Immature natural killer cell (primary cell): Measurements from ENCODE around the gene LNX2. TPM values are rescaled to one million over a fixed set of nuclear protein-coding genes. Genes with fewer than 3 reads are reported as not detected.
A peak's percentile ranks its signal among the peaks of the same experiment; 100 is the strongest.
"Not testable (repeated sequence)": the region's sequence is repeated elsewhere in the genome, so short reads cannot be mapped to it uniquely, and the experiment has no call there.

Source experiments
- DNase-seq, 3 donors: peaks; one replicate each; pipeline ENCODE4 v3.0.0; 2022; ENCODE audit warnings: mixed read lengths in 1 of 3
- H3K27ac Mint-ChIP-seq, 6 donors: one replicate each; pipeline ENCODE4 v1.8.0; 2020; ENCODE audit warnings: mixed read lengths in 6 of 6, mild to moderate bottlenecking in 5 of 6, inconsistent platforms in 4 of 6, moderate library complexity in 3 of 6
- H3K27me3 Mint-ChIP-seq, 3 donors: one replicate each; pipeline ENCODE4 v1.8.0; 2020 to 2021; ENCODE audit warnings: low read depth in 3 of 3, mild to moderate bottlenecking in 3 of 3, mixed read lengths in 3 of 3, moderate library complexity in 3 of 3, inconsistent platforms in 1 of 3
- H3K36me3 Mint-ChIP-seq, 3 donors: one replicate each; pipeline ENCODE4 v1.8.0; 2020; ENCODE audit warnings: mixed read lengths in 3 of 3, inconsistent platforms in 2 of 3, mild to moderate bottlenecking in 2 of 3
- H3K4me1 Mint-ChIP-seq, 2 donors: one replicate each; pipeline ENCODE4 v1.8.0; 2020; ENCODE audit warnings: inconsistent platforms in 2 of 2, mild to moderate bottlenecking in 2 of 2, mixed read lengths in 2 of 2, moderate library complexity in 1 of 2
- H3K4me3 Mint-ChIP-seq, 5 donors: one replicate each; pipeline ENCODE4 v1.8.0; 2020; ENCODE audit warnings: mild to moderate bottlenecking in 5 of 5, mixed read lengths in 5 of 5, inconsistent platforms in 3 of 5, moderate library complexity in 3 of 5
- H3K9me3 Mint-ChIP-seq, 6 donors: one replicate each; pipeline ENCODE4 v1.8.0; 2020; ENCODE audit warnings: mild to moderate bottlenecking in 6 of 6, mixed read lengths in 6 of 6, inconsistent platforms in 4 of 6, moderate library complexity in 3 of 6
- polyA plus RNA-seq, 3 donors: library from polyadenylated mRNA; unstranded; fragments of 300-500 nt; fragmentation: Illumina TruSeq; gene quantifications; one replicate each; pipeline ENCODE4 v1.2.3, GENCODE V29; 2021

Gene LNX2
- polyA plus RNA-seq, 3 donors from 2014 or later, result 1.5 to 4.0 (median 2.8) TPM

- no peak for DNase-seq
- Mint-ChIP-seq H3K27ac (peak overlapping the region in 1 of 6 donors; percentile 44), H3K4me3 (no peak overlapping the region), H3K36me3 (peaks cover 0 to 6% (median 0%) of the 10 kb centered on the region in 3 donors), H3K4me1 (peaks cover 29 to 69% of the 10 kb centered on the region in 2 donors), H3K27me3 (peaks cover 0 to 2% (median 0%) of the 10 kb centered on the region in 3 donors), H3K9me3 (no peaks in the 10 kb centered on the region)
These were observed 12.3 kb upstream of the LNX2 start for GRCh38 chr13:27632648-27633047.

GRCh38 chr13:27632214-27632613 lies 11.9 kb upstream of the LNX2 start:
- Mint-ChIP-seq H3K27ac (peak overlapping the region in 1 of 6 donors; percentile 23), H3K27me3 (peaks cover 0 to 2% (median 0%) of the 10 kb centered on the region in 3 donors), H3K4me3 (no peak overlapping the region), H3K4me1 (peaks cover 30 to 70% of the 10 kb centered on the region in 2 donors), H3K36me3 (peaks cover 0 to 6% (median 0%) of the 10 kb centered on the region in 3 donors), H3K9me3 (no peaks in the 10 kb centered on the region)
- DNase-seq, result no peak

- Mint-ChIP-seq H3K9me3 (no peaks in the 10 kb centered on the region), H3K27ac (no peak overlapping the region), H3K36me3 (peaks cover 0 to 6% (median 0%) of the 10 kb centered on the region in 3 donors), H3K27me3 (peaks cover 0 to 1% (median 1%) of the 10 kb centered on the region in 3 donors), H3K4me3 (no peak overlapping the region), H3K4me1 (peaks cover 26 to 69% of the 10 kb centered on the region in 2 donors)
- DNase-seq, result no peak
These were observed 11.3 kb upstream of the LNX2 start for GRCh38 chr13:27631665-27632064.

GRCh38 chr13:27631156-27631555 lies 10.8 kb upstream of the LNX2 start:
- peaks cover 0 to 1% (median 0%) of the 10 kb centered on the region in 3 donors for H3K27me3 Mint-ChIP-seq
- H3K36me3 Mint-ChIP-seq, result peaks cover 0 to 6% (median 0%) of the 10 kb centered on the region in 3 donors
- H3K4me3 Mint-ChIP-seq, result no peak overlapping the region
- peaks cover 25 to 67% of the 10 kb centered on the region in 2 donors for H3K4me1 Mint-ChIP-seq
- no peaks in the 10 kb centered on the region for H3K9me3 Mint-ChIP-seq
- H3K27ac Mint-ChIP-seq, result no peak overlapping the region
- no peak for DNase-seq

GRCh38 chr13:27628766-27629165 lies 8.4 kb upstream of the LNX2 start:
- not testable (repeated sequence) for H3K4me3 Mint-ChIP-seq

GRCh38 chr13:27628081-27628480 lies 7.8 kb upstream of the LNX2 start:
- peaks cover 0 to 13% (median 0%) of the 10 kb centered on the region in 3 donors for H3K36me3 Mint-ChIP-seq
- no peaks in the 10 kb centered on the region for H3K9me3 Mint-ChIP-seq
- H3K27ac Mint-ChIP-seq, result peak overlapping the region in 2 of 6 donors; percentile 17 to 59

More at GRCh38 chr13:27628766-27629165, 8.4 kb upstream of the LNX2 start:
- not testable (repeated sequence) for H3K27ac Mint-ChIP-seq, H3K9me3 Mint-ChIP-seq, H3K27me3 Mint-ChIP-seq, DNase-seq
- H3K36me3 Mint-ChIP-seq, result peaks cover 0 to 11% (median 0%) of the 10 kb centered on the region in 3 donors
- H3K4me1 Mint-ChIP-seq, result peaks cover 38 to 76% of the 10 kb centered on the region in 2 donors

GRCh38 chr13:27627380-27627779 lies 7.1 kb upstream of the LNX2 start:
- DNase-seq, result no peak
- Mint-ChIP-seq H3K27me3 (peaks cover 0 to 1% (median 0%) of the 10 kb centered on the region in 3 donors), H3K4me1 (peaks cover 52 to 81% of the 10 kb centered on the region in 2 donors), H3K9me3 (no peaks in the 10 kb centered on the region), H3K4me3 (no peak overlapping the region), H3K36me3 (peaks cover 0 to 8% (median 0%) of the 10 kb centered on the region in 3 donors), H3K27ac (peak overlapping the region in 1 of 6 donors; percentile 4)

More at GRCh38 chr13:27628081-27628480, 7.8 kb upstream of the LNX2 start:
- Mint-ChIP-seq H3K4me3 (no peak overlapping the region), H3K27me3 (peaks cover 0 to 1% (median 0%) of the 10 kb centered on the region in 3 donors), H3K4me1 (peaks cover 45 to 80% of the 10 kb centered on the region in 2 donors)
- DNase-seq, result no peak

GRCh38 chr13:27625839-27626238 lies 5.5 kb upstream of the LNX2 start:
- DNase-seq, result no peak
- Mint-ChIP-seq H3K27me3 (peaks cover 2 to 8% (median 3%) of the 10 kb centered on the region in 3 donors), H3K9me3 (no peaks in the 10 kb centered on the region), H3K27ac (peak overlapping the region in 2 of 6 donors; percentile 8 to 79), H3K4me1 (peaks cover 44 to 70% of the 10 kb centered on the region in 2 donors), H3K36me3 (peaks cover 0 to 8% (median 0%) of the 10 kb centered on the region in 3 donors), H3K4me3 (no peak overlapping the region)

- H3K4me1 Mint-ChIP-seq, result peaks cover 48 to 70% of the 10 kb centered on the region in 2 donors
- H3K4me3 Mint-ChIP-seq, result peak overlapping the region in 2 of 5 donors; percentile 6 to 23
These were observed 3.7 kb upstream of the LNX2 start for GRCh38 chr13:27624071-27624470.

GRCh38 chr13:27622881-27623280 lies 2.6 kb upstream of the LNX2 start:
- Mint-ChIP-seq H3K27me3 (peaks cover 2 to 17% (median 3%) of the 10 kb centered on the region in 3 donors), H3K4me3 (peak overlapping the region; percentile 88 to 99 (median 94)), H3K9me3 (no peaks in the 10 kb centered on the region), H3K27ac (peak overlapping the region in 3 of 6 donors; percentile 93 to 97 (median 94)), H3K4me1 (peaks cover 58 to 77% of the 10 kb centered on the region in 2 donors), H3K36me3 (peaks cover 0 to 8% (median 0%) of the 10 kb centered on the region in 3 donors)
- no peak for DNase-seq

More at GRCh38 chr13:27624071-27624470, 3.7 kb upstream of the LNX2 start:
- no peak for DNase-seq
- H3K36me3 Mint-ChIP-seq, result peaks cover 0 to 8% (median 0%) of the 10 kb centered on the region in 3 donors
- peak overlapping the region in 1 of 6 donors; percentile 8 for H3K27ac Mint-ChIP-seq
- H3K9me3 Mint-ChIP-seq, result no peaks in the 10 kb centered on the region
- H3K27me3 Mint-ChIP-seq, result peaks cover 2 to 17% (median 3%) of the 10 kb centered on the region in 3 donors

GRCh38 chr13:27622102-27622820 lies 1.9 kb upstream of the LNX2 start:
- H3K36me3 Mint-ChIP-seq, result peaks cover 0 to 8% (median 0%) of the 10 kb centered on the region in 3 donors

GRCh38 chr13:27621366-27622101 lies 1.2 kb upstream of the LNX2 start, which contains the start of gene POLR1D:
Gene POLR1D, plus strand, starts transcription at chr13:27621892. Its CDS starts 92 bp downstream, at chr13:27621984.
- peak within 1 kb of the TSS; percentile 91 to 97 (median 95) for H3K27ac Mint-ChIP-seq
- peaks cover 2 to 16% (median 3%) of the 10 kb centered on the region in 3 donors for H3K27me3 Mint-ChIP-seq
- peaks cover 0 to 8% (median 0%) of the 10 kb centered on the region in 3 donors for H3K36me3 Mint-ChIP-seq
- DNase-seq, result peak; percentile 77 to 79 (median 78)
- H3K9me3 Mint-ChIP-seq, result no peaks in the 10 kb centered on the region
- peaks cover 54 to 75% of the 10 kb centered on the region in 2 donors for H3K4me1 Mint-ChIP-seq
- peak within 1 kb of the TSS; percentile 91 to 99 (median 95) for H3K4me3 Mint-ChIP-seq

More at GRCh38 chr13:27622102-27622820, 1.9 kb upstream of the LNX2 start:
- H3K27ac Mint-ChIP-seq, result peak overlapping the region; percentile 91 to 97 (median 94)
- peaks cover 57 to 77% of the 10 kb centered on the region in 2 donors for H3K4me1 Mint-ChIP-seq
- peak overlapping the region; percentile 88 to 99 (median 94) for H3K4me3 Mint-ChIP-seq
- H3K27me3 Mint-ChIP-seq, result peaks cover 2 to 17% (median 3%) of the 10 kb centered on the region in 3 donors
- no peaks in the 10 kb centered on the region for H3K9me3 Mint-ChIP-seq
- no peak for DNase-seq

GRCh38 chr13:27621116-27621365 lies 712 bp upstream of the LNX2 start:
- Mint-ChIP-seq H3K4me1 (peaks cover 52 to 71% of the 10 kb centered on the region in 2 donors), H3K27me3 (peaks cover 2 to 16% (median 3%) of the 10 kb centered on the region in 3 donors), H3K36me3 (peaks cover 0 to 8% (median 0%) of the 10 kb centered on the region in 3 donors), H3K4me3 (peak overlapping the region; percentile 88 to 96 (median 91)), H3K9me3 (no peaks in the 10 kb centered on the region), H3K27ac (peak overlapping the region; percentile 89 to 96 (median 94))
- DNase-seq, result no peak
